Activated CD4-positive, alpha-beta memory T cell treated with anti-CD3 and anti-CD28 coated beads for 36 hours (primary cell): ENCODE data around the gene TNIP2. TPM values are rescaled to one million over a fixed set of nuclear protein-coding genes. Genes with fewer than 3 reads are reported as not detected.
A peak's percentile ranks its signal among the peaks of the same experiment; 100 is the strongest.

Experiments
- CTCF ChIA-PET: fragments of 350-600 bp; sonication (Branson Sonifier 250); formaldehyde crosslinking; loops from one replicate; lab custom pipeline; 2021; ENCODE audit warnings: antibody characterized with exemption, inconsistent platforms; lab: Charles Lee
- POLR2A ChIA-PET: fragments of 350-600 bp; sonication (Branson Sonifier 250); formaldehyde crosslinking; loops from one replicate; lab custom pipeline; 2021; ENCODE audit warnings: antibody characterized with exemption; lab: Charles Lee
- DNase-seq: peaks from one replicate; pipeline ENCODE4 v3.0.0-alpha.2; 2020
- H3K27ac Mint-ChIP-seq: one replicate; pipeline ENCODE4 v1.8.0; 2021; ENCODE audit warnings: mixed read lengths
- H3K27me3 Mint-ChIP-seq: one replicate; pipeline ENCODE4 v1.8.0; 2021; ENCODE audit warnings: mixed read lengths
- H3K36me3 Mint-ChIP-seq: one replicate; pipeline ENCODE4 v1.8.0; 2021; ENCODE audit warnings: mixed read lengths
- H3K4me1 Mint-ChIP-seq: one replicate; pipeline ENCODE4 v1.8.0; 2021; ENCODE audit warnings: low read depth, mixed read lengths
- H3K4me3 Mint-ChIP-seq: one replicate; pipeline ENCODE4 v1.8.0; 2021; ENCODE audit warnings: mild to moderate bottlenecking, mixed read lengths
- H3K9me3 Mint-ChIP-seq: one replicate; pipeline ENCODE4 v1.8.0; 2021; ENCODE audit warnings: mixed read lengths
- intact Hi-C: fragments of 100-400 bp; cut with micrococcal nuclease; formaldehyde crosslinking; loops from one replicate; pipeline ENCODE4 v1.15.1; 2023
- total RNA-seq, 2 experiments: library from RNA; stranded (reverse); gene quantifications; one replicate each; pipeline ENCODE4 v1.2.3, GENCODE V29; 2021

The TNIP2 gene
- total RNA-seq, 2 experiments from 2014 or later: 74.2 to 77.5 TPM

DNA sequence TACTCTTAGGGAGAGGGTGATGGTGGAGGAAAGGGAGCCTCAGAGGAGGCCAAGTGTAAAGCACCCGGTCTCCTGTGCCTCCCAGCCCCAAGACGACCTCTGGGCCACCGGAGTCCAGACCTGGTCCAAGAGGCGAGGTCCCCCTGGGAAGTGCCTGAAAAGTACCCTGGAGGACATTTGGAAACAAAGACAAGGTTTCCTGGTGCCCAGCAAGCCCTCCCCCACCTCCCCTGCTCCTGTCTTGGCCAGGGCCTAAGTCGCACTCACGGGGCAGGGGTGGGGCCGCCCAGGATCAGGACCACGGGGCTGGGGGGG lies 36.2 kb upstream of the TNIP2 start:
- no peak for DNase-seq
- intact Hi-C loops: loop anchor here (2.0 kb wide), 1 partner anchor 22 kb away; no protein-coding TSS in a partner anchor
- H3K4me1 Mint-ChIP-seq: peaks cover 42% of the 10 kb centered on the region
- H3K9me3 Mint-ChIP-seq: no peaks in the 10 kb centered on the region
- H3K4me3 Mint-ChIP-seq: peak overlapping the region; percentile 35
- no peaks in the 10 kb centered on the region for H3K27me3 Mint-ChIP-seq
- H3K36me3 Mint-ChIP-seq: no peaks in the 10 kb centered on the region
- ChIA-PET POLR2A (no interaction called here), CTCF (no interaction called here)
- no peak overlapping the region for H3K27ac Mint-ChIP-seq

DNA sequence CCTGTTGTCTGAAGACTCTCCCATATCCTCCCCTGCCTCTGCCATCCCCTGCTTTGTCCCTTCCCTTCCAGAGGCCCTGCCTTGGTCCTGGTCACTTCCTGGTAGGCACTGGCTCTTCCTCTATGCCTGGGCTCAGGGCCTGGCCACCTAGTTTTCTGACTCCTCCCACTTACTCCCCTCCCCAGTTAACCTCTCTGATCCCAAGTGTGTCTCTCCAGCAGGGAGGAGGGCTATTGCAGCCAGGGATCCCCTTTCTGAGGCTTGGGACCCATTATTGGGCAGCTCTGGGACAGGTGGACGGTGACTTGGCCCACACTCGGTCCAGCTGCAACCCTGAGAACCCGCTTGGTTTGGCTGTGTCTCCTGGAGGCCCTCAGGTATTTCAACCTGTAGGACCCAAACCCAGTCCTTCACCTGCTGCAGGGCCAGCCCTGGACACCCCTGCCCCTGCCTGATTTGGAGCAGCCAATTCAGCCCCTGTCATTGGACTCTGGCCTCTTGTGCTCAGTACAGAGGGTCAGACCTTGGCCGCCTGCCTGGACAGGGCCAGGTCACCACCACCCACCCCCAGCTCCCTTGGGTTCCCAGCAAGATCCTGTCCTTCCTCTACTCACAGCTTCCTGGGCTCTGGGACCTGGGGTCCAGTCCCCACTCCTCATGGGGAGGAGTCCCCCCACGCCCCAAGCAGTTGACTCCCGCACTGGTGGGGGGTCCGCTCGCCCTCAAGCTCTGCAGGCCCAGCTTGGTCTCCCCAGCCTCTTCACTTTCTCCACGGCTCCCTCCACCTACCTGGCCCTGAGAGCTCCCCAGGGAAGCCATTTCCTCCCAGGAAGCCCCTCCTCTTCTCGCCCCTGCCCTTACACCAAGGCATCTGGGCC lies 35.6 kb upstream of the TNIP2 start:
- CTCF ChIA-PET: no interaction called here

DNA sequence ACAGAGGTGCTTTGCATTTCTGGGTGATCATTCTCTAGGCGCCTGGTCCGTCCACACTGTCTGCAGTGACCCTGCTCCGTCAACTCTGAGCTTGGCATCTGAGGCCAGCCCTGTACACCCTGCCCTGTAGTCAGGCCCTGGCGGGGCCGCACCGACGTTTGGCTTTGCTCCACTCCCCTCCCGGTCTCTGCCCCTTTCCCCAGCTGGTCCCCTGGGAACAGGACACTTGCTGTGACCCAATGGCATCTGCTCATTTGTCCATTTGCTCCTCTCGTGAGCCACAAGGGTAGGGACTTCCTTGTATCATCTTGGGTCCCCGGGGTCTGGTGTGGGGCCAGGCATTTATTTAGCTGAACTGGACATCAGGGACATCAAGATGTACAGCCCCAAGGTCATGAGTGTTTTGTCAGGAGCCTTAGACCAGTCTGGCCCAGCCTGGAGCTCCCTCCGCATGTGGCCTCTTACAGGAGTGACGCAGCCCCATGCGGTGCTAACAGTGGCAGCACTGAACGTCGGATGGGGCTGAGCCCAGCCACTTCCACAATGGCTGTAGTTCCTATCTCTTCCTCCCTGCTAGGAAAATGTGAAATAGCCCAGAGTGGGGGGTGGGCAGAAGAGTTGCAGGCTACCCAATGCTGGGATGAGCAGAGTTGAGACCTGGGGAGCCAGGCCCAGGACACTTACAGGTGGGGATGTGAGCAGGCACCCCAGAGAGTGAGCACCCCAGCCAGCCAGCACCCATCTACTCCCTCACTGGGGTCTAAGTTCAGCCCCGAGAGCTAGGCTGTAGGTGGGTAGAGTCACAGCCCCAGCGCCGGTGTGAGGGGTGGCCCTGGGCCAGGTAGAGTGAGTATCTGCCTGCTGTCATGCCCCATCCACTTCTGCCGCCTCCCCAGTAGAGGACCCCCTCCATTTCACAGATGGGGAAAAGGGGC lies 34.7 kb upstream of the TNIP2 start:
- no peak overlapping the region for H3K27ac Mint-ChIP-seq
- DNase-seq: no peak
- ChIA-PET CTCF (interaction anchor here (0.5 kb wide), 1 partner anchor 49 kb away, joined by 4 read pairs; no protein-coding TSS in a partner anchor), POLR2A (no interaction called here)
- H3K9me3 Mint-ChIP-seq: no peaks in the 10 kb centered on the region
- intact Hi-C loops: no loop called here
- H3K36me3 Mint-ChIP-seq: no peaks in the 10 kb centered on the region
- no peaks in the 10 kb centered on the region for H3K27me3 Mint-ChIP-seq
- H3K4me1 Mint-ChIP-seq: peaks cover 56% of the 10 kb centered on the region
- no peak overlapping the region for H3K4me3 Mint-ChIP-seq

More for the DNA sequence above, 35.6 kb upstream of the TNIP2 start:
- H3K4me1 Mint-ChIP-seq: peaks cover 47% of the 10 kb centered on the region
- peak overlapping the region; percentile 37 for H3K4me3 Mint-ChIP-seq
- H3K27ac Mint-ChIP-seq: no peak overlapping the region
- no peak for DNase-seq
- H3K27me3 Mint-ChIP-seq: no peaks in the 10 kb centered on the region
- POLR2A ChIA-PET: no interaction called here
- no peaks in the 10 kb centered on the region for H3K9me3 Mint-ChIP-seq
- no peaks in the 10 kb centered on the region for H3K36me3 Mint-ChIP-seq
- intact Hi-C loops: loop anchor here (2.0 kb wide), 1 partner anchor 21 kb away; no protein-coding TSS in a partner anchor

DNA sequence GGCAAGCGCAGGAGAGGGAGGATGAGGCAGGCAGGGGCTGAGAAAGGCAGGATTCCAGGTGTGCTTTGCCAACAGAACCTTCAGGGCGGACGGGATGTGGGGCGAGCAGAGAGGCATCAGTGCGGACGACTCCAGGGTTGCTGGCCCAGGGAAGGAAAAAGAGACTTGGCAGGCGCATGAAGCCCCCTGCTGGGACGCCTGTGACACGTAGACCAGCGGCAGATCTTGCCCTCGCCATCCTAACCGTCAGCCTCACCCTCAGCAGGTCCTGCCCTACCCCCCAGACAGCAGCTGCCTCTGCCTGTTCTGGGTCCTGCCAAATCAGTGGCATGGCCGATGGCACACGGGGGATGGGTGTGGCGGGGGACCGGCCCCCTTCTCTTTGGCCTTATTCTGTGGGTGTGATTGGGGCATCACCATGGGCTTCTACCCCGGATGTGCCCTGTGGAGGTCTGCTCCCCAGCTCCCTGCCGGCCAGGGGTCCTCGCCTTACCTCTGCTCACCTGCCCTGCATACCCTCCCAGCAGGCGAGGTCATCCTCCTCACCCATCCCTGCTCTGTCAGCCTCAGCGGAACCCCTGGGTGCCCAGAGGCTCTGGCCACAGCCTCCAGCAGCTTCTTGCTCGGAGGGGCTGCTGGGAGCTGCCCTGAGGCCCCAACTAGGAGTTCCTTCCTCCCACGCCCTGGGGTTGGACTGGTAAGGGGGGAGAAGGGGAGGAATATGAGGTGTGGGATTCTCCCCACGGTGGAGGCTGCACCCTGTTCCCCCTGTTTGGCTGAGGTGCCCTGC lies 33.9 kb upstream of the TNIP2 start:
- no peaks in the 10 kb centered on the region for H3K36me3 Mint-ChIP-seq
- DNase-seq: no peak
- H3K9me3 Mint-ChIP-seq: no peaks in the 10 kb centered on the region
- no peak overlapping the region for H3K4me3 Mint-ChIP-seq
- POLR2A ChIA-PET: interaction anchor here (0.6 kb wide), 1 partner anchor 15 kb away, joined by 4 read pairs; no protein-coding TSS in a partner anchor
- CTCF ChIA-PET: interaction anchor here (0.5 kb wide), 1 partner anchor 50 kb away, joined by 4 read pairs; no protein-coding TSS in a partner anchor
- intact Hi-C loops: no loop called here
- peaks cover 55% of the 10 kb centered on the region for H3K4me1 Mint-ChIP-seq
- no peaks in the 10 kb centered on the region for H3K27me3 Mint-ChIP-seq
- H3K27ac Mint-ChIP-seq: no peak overlapping the region

DNA sequence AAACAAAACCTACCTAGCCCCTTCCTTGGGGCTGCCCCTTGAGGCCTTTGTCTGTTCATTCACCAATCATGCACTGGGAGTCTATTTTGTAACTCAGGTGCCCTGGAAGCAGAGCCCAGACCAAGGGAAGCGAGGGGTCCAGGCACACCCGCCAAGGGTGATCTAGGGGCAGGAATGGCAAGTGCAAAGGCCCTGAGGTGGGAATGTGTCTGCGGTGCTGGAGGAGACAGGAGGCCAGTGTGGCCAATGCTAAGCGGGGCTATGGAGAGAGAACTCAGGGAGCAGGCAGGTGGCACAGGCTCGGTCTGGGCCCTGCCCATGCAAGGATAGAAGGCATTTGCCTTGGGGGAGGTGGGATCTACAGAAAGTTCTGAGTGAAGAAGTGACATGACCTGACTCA lies 33.2 kb upstream of the TNIP2 start:
- Mint-ChIP-seq H3K36me3 (no peaks in the 10 kb centered on the region), H3K4me1 (peaks cover 55% of the 10 kb centered on the region), H3K4me3 (no peak overlapping the region), H3K27ac (no peak overlapping the region), H3K27me3 (no peaks in the 10 kb centered on the region), H3K9me3 (peaks cover 2% of the 10 kb centered on the region)
- ChIA-PET POLR2A (no interaction called here), CTCF (no interaction called here)
- intact Hi-C loops: no loop called here
- DNase-seq: no peak

DNA sequence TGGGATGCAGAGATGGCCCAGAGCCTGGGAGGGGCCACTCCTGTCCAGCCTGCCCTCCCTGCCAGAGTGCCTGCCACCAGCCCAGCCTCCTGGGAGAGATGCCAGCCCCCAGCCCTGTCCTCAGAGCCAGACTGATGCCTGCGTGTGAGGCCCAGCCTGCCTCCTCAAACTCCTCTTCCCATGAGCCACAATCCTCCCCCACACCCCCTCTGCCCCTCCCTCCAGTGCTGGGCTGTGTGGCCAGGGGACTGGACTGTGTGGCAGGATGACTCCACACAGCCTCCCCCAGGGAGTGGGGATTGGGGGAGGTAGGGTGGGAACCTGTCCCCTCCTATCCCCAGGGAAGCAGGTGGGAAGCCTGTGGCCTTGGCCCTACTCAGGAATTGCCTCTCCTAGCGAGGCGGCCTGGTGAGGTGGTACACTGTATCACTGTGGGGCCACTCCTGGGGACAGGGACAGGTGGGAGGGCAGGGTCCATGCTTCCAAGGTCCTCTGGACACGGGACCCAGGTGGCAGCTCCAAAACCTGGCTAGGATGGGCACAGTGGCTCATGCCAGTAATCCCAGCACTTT lies 32.5 kb upstream of the TNIP2 start:
- no peaks in the 10 kb centered on the region for H3K27me3 Mint-ChIP-seq
- no peak overlapping the region for H3K4me3 Mint-ChIP-seq
- H3K36me3 Mint-ChIP-seq: no peaks in the 10 kb centered on the region
- intact Hi-C loops: no loop called here
- H3K4me1 Mint-ChIP-seq: peaks cover 56% of the 10 kb centered on the region
- ChIA-PET POLR2A (no interaction called here), CTCF (interaction anchor here (1.2 kb wide), 1 partner anchor 10 kb away, joined by 4 read pairs; no protein-coding TSS in a partner anchor)
- no peak for DNase-seq
- peaks cover 10% of the 10 kb centered on the region for H3K9me3 Mint-ChIP-seq
- H3K27ac Mint-ChIP-seq: peak overlapping the region; percentile 92

DNA sequence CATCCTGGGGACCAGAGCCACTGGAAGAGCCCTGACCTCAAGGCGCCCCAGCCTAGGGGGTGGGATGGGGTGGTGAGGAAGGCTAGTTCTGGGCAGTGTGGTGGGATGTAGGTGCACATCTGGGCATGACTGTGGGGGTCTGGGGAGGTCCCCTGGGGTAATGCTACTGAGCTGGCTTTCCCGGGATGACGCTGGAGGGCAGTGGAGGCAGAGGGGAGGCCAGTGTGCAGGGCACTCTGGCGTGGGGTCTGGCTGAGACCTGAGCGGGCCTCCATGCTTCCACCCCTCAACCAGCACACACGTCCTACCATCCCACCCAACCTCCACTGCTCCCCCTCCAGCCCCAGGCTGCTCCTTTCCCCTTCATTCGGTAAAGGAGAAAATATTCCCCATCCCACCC lies 32.0 kb upstream of the TNIP2 start:
- peak overlapping the region; percentile 92 for H3K27ac Mint-ChIP-seq
- DNase-seq: no peak
- H3K4me1 Mint-ChIP-seq: peaks cover 57% of the 10 kb centered on the region

DNA sequence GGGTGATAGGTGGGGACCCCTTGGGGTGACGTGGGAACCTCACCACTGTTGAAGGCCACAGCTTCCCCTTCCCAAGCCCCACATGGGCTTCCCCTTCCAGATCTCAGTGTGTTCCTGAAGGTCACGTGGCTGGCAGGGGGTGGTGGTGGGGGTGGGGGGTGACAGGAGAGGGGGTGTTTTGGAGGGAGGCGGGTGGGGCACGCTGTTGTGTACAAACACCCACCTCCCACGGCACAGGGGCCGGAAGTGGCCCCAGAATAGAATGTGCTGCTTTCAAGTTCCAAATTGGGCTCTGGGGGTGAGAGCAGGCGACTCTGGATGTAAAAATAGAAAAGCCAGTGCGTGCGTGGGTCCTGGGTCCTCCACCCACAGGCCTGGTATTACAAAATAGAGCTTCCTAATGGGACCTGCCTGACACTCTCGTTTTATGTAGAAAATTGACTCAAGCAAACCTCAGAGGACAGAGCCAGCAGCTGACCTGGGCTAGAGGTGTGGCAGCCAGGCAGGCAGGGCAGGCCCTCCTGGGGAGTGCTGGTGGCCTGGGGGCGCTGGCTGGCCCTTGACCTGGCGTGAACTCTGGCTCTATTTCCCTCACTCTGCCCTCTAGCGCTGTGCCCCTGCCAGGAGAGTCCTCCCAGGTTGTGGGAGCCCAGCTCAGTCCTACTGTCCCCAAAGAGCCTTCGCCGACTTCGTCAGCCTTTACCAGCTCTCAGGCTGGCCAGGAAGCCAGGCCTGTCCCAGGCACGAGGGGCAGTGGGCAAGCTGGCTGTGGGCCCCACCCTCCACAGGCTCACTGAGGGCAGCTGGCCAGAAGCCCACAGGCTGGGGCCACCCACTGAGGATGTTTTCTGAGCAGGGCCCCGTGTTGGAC lies 31.3 kb upstream of the TNIP2 start:
- intact Hi-C loops: no loop called here
- POLR2A ChIA-PET: interaction anchor here (0.9 to 2.9 kb wide), 2 partner anchors 11 to 25 kb away, joined by 3 to 17 read pairs; no protein-coding TSS in a partner anchor
- Mint-ChIP-seq H3K36me3 (peaks cover 4% of the 10 kb centered on the region), H3K27me3 (no peaks in the 10 kb centered on the region), H3K9me3 (peaks cover 21% of the 10 kb centered on the region), H3K27ac (peak overlapping the region; percentile 92), H3K4me3 (peak overlapping the region; percentile 12), H3K4me1 (peaks cover 60% of the 10 kb centered on the region)
- peak; percentile 72 for DNase-seq
- CTCF ChIA-PET: interaction anchor here (0.7 to 1.2 kb wide), 3 partner anchors 11 to 148 kb away, joined by 3 to 4 read pairs (median 4); no protein-coding TSS in a partner anchor

More for the DNA sequence above, 32.0 kb upstream of the TNIP2 start:
- intact Hi-C loops: no loop called here
- ChIA-PET CTCF (interaction anchor here (1.0 to 1.2 kb wide), 2 partner anchors 10 to 147 kb away, joined by 3 to 4 read pairs; no protein-coding TSS in a partner anchor), POLR2A (interaction anchor here (0.9 to 2.9 kb wide), 2 partner anchors 10 to 24 kb away, joined by 3 to 17 read pairs; no protein-coding TSS in a partner anchor)
- peaks cover 15% of the 10 kb centered on the region for H3K9me3 Mint-ChIP-seq
- no peaks in the 10 kb centered on the region for H3K27me3 Mint-ChIP-seq
- no peak overlapping the region for H3K4me3 Mint-ChIP-seq
- H3K36me3 Mint-ChIP-seq: no peaks in the 10 kb centered on the region

DNA sequence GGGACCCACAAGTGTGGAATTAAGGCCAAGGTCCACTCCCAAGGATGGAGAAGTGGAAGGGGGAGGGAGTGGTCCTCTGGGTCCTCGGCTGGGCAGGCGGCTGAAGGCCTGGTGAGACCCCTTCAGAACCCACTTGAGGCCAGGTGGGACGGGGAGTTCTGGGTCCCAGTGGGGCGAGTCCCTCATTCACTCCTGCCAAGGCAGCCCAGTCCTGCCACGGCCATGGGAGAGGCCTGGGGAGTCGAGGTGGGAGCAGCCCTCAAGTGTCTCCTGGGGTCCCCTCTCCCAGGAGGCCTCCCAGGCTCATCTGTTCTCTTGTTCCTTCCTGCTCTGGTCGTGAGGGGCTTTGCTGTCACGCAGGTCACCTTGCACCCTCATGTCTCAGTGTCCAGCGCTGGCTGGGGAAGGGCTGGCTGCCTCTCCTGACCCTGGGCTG lies 30.7 kb upstream of the TNIP2 start:
- no peak for DNase-seq
- Mint-ChIP-seq H3K27ac (peak overlapping the region; percentile 92), H3K36me3 (peaks cover 4% of the 10 kb centered on the region), H3K4me1 (peaks cover 60% of the 10 kb centered on the region), H3K27me3 (no peaks in the 10 kb centered on the region), H3K9me3 (peaks cover 27% of the 10 kb centered on the region), H3K4me3 (no peak overlapping the region)
- intact Hi-C loops: no loop called here
- CTCF ChIA-PET: interaction anchor here (0.7 to 1.0 kb wide), 2 partner anchors 10 to 16 kb away, joined by 3 to 4 read pairs; no protein-coding TSS in a partner anchor
- POLR2A ChIA-PET: interaction anchor here (1.0 to 2.9 kb wide), 4 partner anchors 11 to 176 kb away, joined by 3 to 17 read pairs (median 5); no protein-coding TSS in a partner anchor

DNA sequence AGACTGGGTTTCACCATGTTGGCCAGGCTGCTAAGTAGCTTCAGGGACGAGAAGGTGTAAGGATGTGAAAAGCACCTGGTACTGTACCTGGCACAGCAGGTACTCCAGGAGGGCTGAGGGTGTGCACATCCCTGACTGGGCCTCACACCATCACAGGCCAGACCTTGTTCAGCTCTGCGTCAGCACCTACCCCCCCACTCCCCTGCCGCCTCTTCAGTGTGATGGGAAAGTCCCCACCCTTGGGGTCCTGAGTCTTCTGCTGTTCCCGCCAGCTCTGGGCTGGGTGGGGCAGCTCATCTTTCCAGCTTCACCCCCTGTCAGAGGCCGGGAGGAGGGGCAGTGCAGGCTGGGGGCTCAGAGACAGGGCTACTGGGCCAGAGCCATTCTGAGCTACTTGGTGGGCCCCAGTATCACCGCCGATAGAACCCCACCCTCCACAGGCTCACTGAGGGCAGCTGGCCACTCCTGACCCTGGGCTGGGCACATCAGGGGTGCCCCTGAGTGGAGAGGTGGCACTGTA lies 30.1 kb upstream of the TNIP2 start:
- Mint-ChIP-seq H3K27me3 (no peaks in the 10 kb centered on the region), H3K36me3 (peaks cover 4% of the 10 kb centered on the region), H3K4me1 (peaks cover 60% of the 10 kb centered on the region), H3K27ac (peak overlapping the region; percentile 92), H3K4me3 (no peak overlapping the region), H3K9me3 (peaks cover 32% of the 10 kb centered on the region)
- POLR2A ChIA-PET: interaction anchor here (0.7 to 2.9 kb wide), 6 partner anchors 12 to 176 kb away, joined by 3 to 17 read pairs (median 3); no protein-coding TSS in a partner anchor
- DNase-seq: peak; percentile 84
- CTCF ChIA-PET: interaction anchor here (1.0 to 1.2 kb wide), 2 partner anchors 11 to 22 kb away, joined by 3 to 5 read pairs; no protein-coding TSS in a partner anchor
- intact Hi-C loops: no loop called here
